ENCODE results near the gene SLC40A1. TPM values are rescaled to one million over a fixed set of nuclear protein-coding genes. Genes with fewer than 3 reads are reported as not detected.

Gene SLC40A1
- total and polyA plus RNA-seq, 9 donors: 243 to 515 (median 361) TPM

DNA sequence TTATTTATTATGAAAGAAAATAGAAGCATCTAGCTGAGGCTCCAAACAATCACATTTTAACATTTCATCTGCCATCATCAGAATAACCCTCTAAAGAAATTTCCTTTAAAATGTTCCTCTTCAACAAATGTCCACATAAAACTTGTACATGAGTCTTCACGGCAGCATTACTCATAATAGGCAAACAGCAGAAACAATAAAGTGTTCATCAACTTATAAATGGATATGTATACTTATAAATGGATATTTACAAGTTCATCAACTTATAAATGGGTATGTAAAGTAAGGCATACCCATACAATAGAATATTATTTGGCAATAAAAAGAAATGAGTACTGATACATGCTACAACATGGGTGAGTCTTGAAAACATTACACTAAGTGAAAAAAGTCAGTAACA, 47.2 kb upstream of the SLC40A1 start:
- Histone ChIP-seq H3K27me3 (no peaks in the 10 kb centered on the region), H3K36me3 (no peaks in the 10 kb centered on the region), H3K4me3 (no peak overlapping the region), H3K9me3 (no peaks in the 10 kb centered on the region), H3K27ac (no peak overlapping the region), H3K4me1 (ENCODE audit: insufficient read depth) (peaks cover 3% of the 10 kb centered on the region)
- WGBS, 3 donors: 89 to 92% (median 90%) methylated on average over 1 of the region's 1 CpG
- TF ChIP-seq POLR2A (IDR thresholded peaks at IDR 0.05): no peak
- no peak for TF ChIP-seq CTCF (IDR thresholded peaks at IDR 0.05)
- TF ChIP-seq EP300 (IDR thresholded peaks at IDR 0.05): no peak
- intact Hi-C loops (cut with DNase I): no loop called here
- DNase-seq: no peak

- WGBS, 3 donors: 85 to 89% (median 86%) methylated on average over 2 of the region's 2 CpGs
- TF ChIP-seq CTCF (IDR thresholded peaks at IDR 0.05) (no peak), POLR2A (IDR thresholded peaks at IDR 0.05) (no peak), EP300 (IDR thresholded peaks at IDR 0.05) (no peak)
- H3K36me3 ChIP-seq: no peaks in the 10 kb centered on the region
- intact Hi-C loops (cut with DNase I): no loop called here
- peaks cover 3% of the 10 kb centered on the region for H3K4me1 ChIP-seq (ENCODE audit: insufficient read depth)
- DNase-seq: no peak
- no peak overlapping the region for H3K4me3 ChIP-seq
- no peaks in the 10 kb centered on the region for H3K27me3 ChIP-seq
- H3K27ac ChIP-seq: no peak overlapping the region
- no peaks in the 10 kb centered on the region for H3K9me3 ChIP-seq
Observed at GRCh38 chr2:189625636-189626035, 45.0 kb upstream of the SLC40A1 start.

- no peaks in the 10 kb centered on the region for H3K9me3 ChIP-seq
- no peaks in the 10 kb centered on the region for H3K27me3 ChIP-seq
- TF ChIP-seq CTCF (IDR thresholded peaks at IDR 0.05): no peak
- no peak for TF ChIP-seq EP300 (IDR thresholded peaks at IDR 0.05)
- TF ChIP-seq POLR2A (IDR thresholded peaks at IDR 0.05): no peak
- H3K36me3 ChIP-seq: no peaks in the 10 kb centered on the region
- H3K4me1 ChIP-seq (ENCODE audit: insufficient read depth): no peaks in the 10 kb centered on the region
- intact Hi-C loops (cut with DNase I): no loop called here
- H3K27ac ChIP-seq: no peak overlapping the region
- DNase-seq: no peak
- 69 to 78% (median 70%) methylated on average over 3 of the region's 3 CpGs for WGBS, 3 donors
- H3K4me3 ChIP-seq: no peak overlapping the region
Observed at GRCh38 chr2:189624648-189625355, 44.2 kb upstream of the SLC40A1 start.

DNA sequence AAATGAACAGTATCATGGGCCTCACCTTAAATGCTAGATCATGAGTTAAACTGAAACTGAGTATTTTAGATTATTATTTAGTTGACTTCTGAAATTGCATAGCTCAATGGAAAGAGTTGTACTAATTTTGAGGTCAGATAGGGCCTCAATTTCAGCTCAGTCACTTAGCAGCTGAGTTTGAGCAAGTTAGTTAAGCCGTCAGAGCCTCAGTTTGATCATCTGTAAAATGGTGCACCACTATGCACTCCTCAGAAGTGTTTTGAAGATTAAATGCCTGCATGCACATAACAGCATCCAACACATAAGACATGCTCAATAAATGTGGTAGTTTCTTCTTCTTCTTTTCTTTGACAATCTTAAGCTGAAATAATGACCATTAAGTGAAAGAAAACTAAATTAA, 42.5 kb upstream of the SLC40A1 start:
- no peaks in the 10 kb centered on the region for H3K27me3 ChIP-seq
- no peak overlapping the region for H3K27ac ChIP-seq
- 96 to 100% (median 96%) methylated on average over 1 of the region's 1 CpG for WGBS, 3 donors
- intact Hi-C loops (cut with DNase I): no loop called here
- DNase-seq: no peak
- H3K4me3 ChIP-seq: no peak overlapping the region
- no peaks in the 10 kb centered on the region for H3K9me3 ChIP-seq
- no peaks in the 10 kb centered on the region for H3K4me1 ChIP-seq (ENCODE audit: insufficient read depth)
- TF ChIP-seq CTCF (IDR thresholded peaks at IDR 0.05) (no peak), EP300 (IDR thresholded peaks at IDR 0.05) (no peak), POLR2A (IDR thresholded peaks at IDR 0.05) (no peak)
- no peaks in the 10 kb centered on the region for H3K36me3 ChIP-seq
